IPS-18a (cell line): ENCODE data around the gene ARHGAP26.

Source experiments
- H3K27ac ChIP-seq: one replicate; pipeline ENCODE4 v1.5.1; 2013; ENCODE audit warnings: low read length
- H3K27me3 ChIP-seq: one replicate; pipeline ENCODE4 v1.6.1; 2013; ENCODE audit warnings: mild to moderate bottlenecking, low read length; ENCODE audit not compliant: control insufficient read depth, insufficient read depth
- H3K36me3 ChIP-seq: one replicate; pipeline ENCODE4 v1.6.1; 2013; ENCODE audit warnings: low read depth, low read length; ENCODE audit not compliant: control insufficient read depth
- H3K4me1 ChIP-seq: one replicate; pipeline ENCODE4 v1.6.1; 2013; ENCODE audit warnings: low read depth, low read length; ENCODE audit not compliant: control insufficient read depth
- H3K4me3 ChIP-seq: one replicate; pipeline ENCODE4 v1.5.1; 2013; ENCODE audit warnings: low read length
- H3K9ac ChIP-seq: one replicate; pipeline ENCODE4 v1.6.1; 2013; ENCODE audit warnings: mild to moderate bottlenecking, low read length, moderate library complexity
- H3K9me3 ChIP-seq: one replicate; pipeline ENCODE4 v1.6.1; 2013; ENCODE audit warnings: low read depth, low read length; ENCODE audit not compliant: control insufficient read depth

Gene ARHGAP26

DNA sequence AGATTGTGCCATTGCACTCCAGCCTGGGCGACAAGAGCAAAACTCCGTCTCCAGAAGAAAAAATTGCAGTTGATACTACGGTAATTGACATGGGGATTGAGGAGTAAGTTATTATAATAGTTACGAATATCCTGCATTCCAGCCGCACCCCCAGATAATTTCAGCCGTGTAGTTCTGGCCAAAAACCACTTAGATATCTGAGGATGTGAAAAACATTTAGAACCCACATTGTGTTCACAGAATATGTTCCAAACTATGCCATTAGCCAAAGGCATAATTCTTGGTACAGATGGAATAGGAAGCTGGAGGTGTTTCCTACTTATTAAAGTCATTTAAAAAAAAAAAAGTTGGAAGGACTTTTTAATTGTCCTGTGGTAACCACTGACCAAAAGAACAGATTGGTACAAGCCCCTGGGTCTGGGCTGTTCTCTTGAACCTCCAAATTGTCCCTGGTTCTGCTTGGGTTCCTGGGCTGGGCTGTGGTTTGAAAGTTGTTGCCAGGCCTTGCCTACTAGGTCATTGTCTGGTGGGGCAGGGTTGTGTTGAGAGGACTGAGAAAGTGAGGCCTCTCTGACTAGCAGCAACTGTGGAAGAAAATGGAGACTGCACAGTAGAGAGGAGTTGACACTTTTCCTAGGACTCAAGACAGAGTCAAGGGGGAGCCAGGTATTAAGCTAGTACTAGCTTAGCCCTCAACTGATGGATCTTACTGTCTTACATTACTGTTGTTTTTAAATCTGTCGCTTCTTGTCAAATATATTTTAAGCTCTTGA lies 434.5 kb downstream of the ARHGAP26 start:
- no peaks in the 10 kb centered on the region for H3K27me3 ChIP-seq
- no peak overlapping the region for H3K4me3 ChIP-seq
- no peak overlapping the region for H3K27ac ChIP-seq
- no peaks in the 10 kb centered on the region for H3K9me3 ChIP-seq
- H3K36me3 ChIP-seq = no peaks in the 10 kb centered on the region
- H3K9ac ChIP-seq = no peak overlapping the region
- H3K4me1 ChIP-seq = no peaks in the 10 kb centered on the region

DNA sequence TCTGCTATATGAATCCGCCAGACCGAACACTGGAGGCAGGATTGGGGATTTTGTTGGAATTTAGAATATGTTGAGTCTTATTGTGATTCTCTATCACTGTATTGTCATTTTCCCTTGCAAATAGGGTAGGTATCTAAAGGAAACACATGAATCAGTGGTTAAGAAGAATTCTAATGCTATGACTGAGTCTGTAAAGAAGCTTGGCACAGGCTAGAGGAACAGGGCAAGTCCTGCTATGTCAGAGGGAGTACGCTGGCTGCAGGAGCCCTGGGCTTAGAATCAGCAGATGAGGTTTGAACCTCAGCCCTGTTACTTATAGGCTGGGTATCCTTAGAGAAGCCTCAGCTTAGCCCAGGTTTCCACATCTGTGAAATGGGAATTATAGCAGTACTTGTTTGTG lies 435.2 kb downstream of the ARHGAP26 start:
- Histone ChIP-seq H3K27ac (no peak overlapping the region), H3K4me3 (no peak overlapping the region), H3K9ac (no peak overlapping the region), H3K4me1 (no peaks in the 10 kb centered on the region), H3K27me3 (no peaks in the 10 kb centered on the region), H3K9me3 (no peaks in the 10 kb centered on the region), H3K36me3 (no peaks in the 10 kb centered on the region)

DNA sequence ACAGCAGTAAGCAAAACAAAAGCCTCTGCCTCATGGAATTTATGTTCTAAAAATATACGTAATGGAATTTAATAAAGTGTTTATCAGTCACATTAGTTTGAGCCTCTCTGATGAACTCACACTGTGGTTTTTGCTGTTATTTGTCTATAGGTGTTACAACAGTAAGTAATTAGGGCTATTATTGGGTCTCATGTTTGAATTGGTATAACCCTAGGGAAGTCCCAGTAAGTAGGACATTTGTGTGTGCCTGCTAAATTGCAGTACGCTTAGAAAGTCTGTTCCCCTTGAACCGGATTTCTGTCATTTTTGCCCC lies 435.7 kb downstream of the ARHGAP26 start:
- Histone ChIP-seq H3K4me1 (no peaks in the 10 kb centered on the region), H3K27ac (no peak overlapping the region), H3K9ac (no peak overlapping the region), H3K4me3 (no peak overlapping the region), H3K9me3 (no peaks in the 10 kb centered on the region), H3K27me3 (no peaks in the 10 kb centered on the region), H3K36me3 (no peaks in the 10 kb centered on the region)

DNA sequence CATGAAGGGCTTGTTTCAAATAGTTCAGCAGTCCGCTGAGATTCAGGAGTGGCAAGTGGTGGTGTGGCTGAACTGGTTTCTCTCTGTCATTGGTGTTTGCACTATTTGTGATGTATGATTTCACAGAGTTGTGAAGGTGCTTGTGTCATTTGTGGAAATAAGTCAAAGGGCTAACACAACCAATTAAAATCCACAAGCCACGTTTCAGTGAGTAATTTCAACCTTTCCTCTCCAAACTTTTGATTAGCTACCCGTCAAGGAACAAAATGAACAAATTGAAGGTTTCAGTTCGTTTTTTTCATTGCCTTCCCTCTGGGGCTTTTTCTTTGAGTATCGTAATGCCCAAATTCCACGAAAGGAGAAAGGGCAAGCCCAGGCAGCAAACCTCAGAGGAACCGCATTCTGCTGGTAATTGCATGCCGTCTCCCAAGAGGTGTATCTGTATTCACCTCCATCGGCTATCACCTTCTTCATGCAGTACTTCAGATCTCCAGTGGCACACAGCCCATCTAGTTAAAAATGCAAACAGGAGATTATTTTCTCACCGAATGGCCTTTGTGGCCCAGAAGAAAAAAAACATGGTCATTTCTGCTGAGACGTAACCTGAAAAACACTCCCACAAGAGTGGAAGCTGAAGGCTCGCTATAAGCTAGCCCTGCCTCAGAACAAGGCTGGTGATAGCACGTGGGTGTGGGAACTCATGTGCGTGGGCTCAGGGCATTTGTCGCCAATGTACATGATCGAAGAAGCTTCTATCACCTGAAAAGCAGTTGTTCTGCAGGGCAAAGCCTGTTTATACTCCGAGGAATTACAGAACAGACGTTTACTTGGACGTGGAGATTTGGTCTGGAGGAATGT lies 436.2 kb downstream of the ARHGAP26 start:
- H3K4me1 ChIP-seq = no peaks in the 10 kb centered on the region
- H3K9ac ChIP-seq = no peak overlapping the region
- H3K27ac ChIP-seq = no peak overlapping the region

DNA sequence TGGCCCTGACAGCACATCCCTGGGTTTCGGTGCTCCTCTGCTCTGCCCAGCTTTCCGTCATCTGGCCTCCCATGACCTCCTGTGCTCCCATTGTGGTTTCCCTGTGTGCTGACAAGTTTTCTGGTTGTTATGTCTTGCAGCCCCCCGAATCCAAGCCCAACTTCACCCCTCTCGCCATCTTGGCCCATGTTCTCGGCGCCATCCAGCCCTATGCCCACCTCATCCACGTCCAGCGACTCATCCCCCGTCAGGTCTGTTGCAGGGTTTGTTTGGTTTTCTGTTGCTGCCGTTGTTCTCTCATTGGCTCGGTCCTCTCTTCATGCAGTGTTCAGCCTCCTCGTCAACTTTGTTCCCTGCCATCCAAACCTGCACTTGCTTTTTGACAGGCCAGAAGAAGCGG lies 436.9 kb downstream of the ARHGAP26 start:
- Histone ChIP-seq H3K4me1 (no peaks in the 10 kb centered on the region), H3K9ac (no peak overlapping the region), H3K27me3 (no peaks in the 10 kb centered on the region), H3K9me3 (no peaks in the 10 kb centered on the region), H3K27ac (no peak overlapping the region), H3K4me3 (no peak overlapping the region), H3K36me3 (no peaks in the 10 kb centered on the region)

More for the DNA sequence above, 436.2 kb downstream of the ARHGAP26 start:
- Histone ChIP-seq H3K36me3 (no peaks in the 10 kb centered on the region), H3K27me3 (no peaks in the 10 kb centered on the region), H3K9me3 (no peaks in the 10 kb centered on the region), H3K4me3 (no peak overlapping the region)

DNA sequence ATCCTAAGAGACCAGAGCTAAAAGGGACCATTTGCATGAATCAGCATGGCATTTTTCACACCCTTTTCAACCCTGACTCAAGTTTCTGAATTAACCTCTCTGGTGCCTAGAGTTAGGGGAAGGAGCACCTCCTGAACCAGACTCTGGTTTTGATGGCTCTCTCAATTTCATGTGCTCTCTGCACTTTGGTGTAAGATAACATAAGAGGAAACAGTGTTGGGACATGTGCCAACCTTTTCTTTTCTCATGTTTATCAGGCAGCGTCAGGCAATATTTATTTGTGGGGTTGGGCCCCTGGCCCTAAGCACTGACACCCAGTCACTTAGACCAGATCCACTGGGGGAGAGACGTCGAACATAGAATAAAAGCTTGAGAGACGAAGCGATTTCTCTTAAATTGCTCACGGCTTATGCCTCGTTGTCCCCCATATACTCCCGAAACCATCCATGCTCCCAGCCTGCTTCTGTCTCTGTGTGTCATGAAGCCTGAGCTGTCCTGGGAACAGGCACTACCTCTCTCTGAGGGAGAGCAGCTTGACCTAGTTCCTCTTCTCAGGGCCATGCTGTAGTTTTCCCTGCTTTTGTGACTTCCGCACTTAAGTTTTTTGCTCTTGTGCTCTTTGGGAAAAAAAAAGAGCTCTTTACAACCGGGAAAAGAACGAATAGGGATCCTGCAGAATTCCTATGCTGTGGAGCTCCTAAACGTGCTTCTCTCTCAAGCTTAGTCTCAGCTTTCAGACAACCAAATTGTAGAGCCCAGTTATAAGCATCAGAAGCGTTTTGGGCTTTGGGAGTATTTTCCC lies 437.6 kb downstream of the ARHGAP26 start:
- Histone ChIP-seq H3K9me3 (no peaks in the 10 kb centered on the region), H3K27me3 (no peaks in the 10 kb centered on the region), H3K9ac (no peak overlapping the region), H3K4me1 (no peaks in the 10 kb centered on the region), H3K27ac (no peak overlapping the region), H3K4me3 (no peak overlapping the region), H3K36me3 (no peaks in the 10 kb centered on the region)

DNA sequence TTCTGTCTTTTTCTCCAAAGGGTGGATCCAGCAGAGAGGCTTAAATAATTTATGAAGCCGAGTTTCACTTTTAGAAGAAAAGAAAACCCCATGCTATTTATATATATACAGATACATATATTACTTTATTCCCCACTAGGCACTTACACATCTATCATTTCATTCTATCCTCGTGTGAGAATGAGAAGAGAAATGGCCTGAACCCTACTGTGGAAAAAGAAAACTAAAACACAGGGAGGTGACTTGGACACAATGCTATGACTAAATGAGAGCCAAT lies 438.1 kb downstream of the ARHGAP26 start:
- H3K27me3 ChIP-seq = no peaks in the 10 kb centered on the region
- no peak overlapping the region for H3K4me3 ChIP-seq
- peaks cover 2% of the 10 kb centered on the region for H3K4me1 ChIP-seq
- H3K9ac ChIP-seq = no peak overlapping the region
- no peaks in the 10 kb centered on the region for H3K9me3 ChIP-seq
- no peak overlapping the region for H3K27ac ChIP-seq
- H3K36me3 ChIP-seq = no peaks in the 10 kb centered on the region

DNA sequence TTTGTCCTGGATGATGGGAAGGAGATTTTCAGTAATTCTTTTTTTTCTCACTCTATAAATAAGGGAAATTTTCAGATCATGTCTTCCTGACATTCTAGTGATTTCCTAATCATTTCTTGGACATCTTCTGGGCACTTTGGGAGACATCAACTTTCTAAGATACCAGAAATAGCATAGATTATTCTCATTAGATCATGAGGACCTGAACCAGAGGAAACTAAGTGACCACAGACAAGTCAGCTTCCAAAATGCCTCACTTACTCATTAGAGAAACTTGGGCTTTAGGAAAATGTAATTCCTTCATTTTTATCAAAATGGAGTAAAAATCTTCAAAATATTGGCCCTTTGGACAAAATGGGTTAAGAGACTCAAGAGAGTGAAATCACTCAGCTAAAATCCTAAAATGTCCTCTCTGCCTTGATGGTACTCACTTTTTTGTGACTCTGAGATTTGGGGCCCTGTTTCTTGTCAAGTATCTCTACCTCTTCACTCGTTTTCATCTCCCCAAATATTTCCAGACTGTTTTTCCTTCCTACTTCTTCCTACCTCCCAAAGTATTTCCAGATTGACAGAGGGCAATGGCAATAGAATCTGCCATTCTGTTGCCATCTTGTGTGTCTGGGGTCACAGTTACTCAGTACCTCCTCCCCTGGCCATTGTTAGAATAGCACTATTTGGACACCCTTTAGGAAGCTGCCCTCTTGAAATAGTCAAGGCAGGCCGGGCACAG lies 438.8 kb downstream of the ARHGAP26 start:
- H3K4me1 ChIP-seq = peaks cover 9% of the 10 kb centered on the region
- H3K27me3 ChIP-seq = no peaks in the 10 kb centered on the region
- H3K4me3 ChIP-seq = no peak overlapping the region
- no peak overlapping the region for H3K27ac ChIP-seq
- H3K36me3 ChIP-seq = no peaks in the 10 kb centered on the region
- H3K9me3 ChIP-seq = no peaks in the 10 kb centered on the region
- H3K9ac ChIP-seq = no peak overlapping the region

DNA sequence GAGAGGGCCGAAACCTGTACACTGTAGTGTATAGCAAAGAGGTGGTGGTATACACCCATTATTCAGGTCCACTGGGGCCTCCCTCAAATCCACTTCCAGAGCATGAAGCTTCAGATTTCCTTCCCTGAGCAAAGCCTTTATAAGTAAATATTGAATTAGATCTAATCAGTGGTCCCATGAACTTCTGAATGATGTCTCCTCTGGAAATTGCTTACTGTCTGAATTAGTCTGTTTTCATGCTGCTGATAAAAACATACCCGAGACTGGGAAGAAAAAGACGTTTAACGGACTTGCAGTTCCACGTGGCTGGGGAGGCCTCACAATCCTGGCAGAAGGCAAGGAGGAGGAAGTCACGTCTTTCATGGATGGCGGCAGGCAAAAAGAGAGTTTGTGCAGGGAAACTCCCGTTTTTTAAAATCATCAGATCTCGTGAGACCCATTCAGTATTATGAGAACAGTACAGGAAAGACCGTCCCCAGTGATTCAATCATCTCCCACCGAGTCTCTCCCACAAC lies 439.8 kb downstream of the ARHGAP26 start:
- Histone ChIP-seq H3K9ac (no peak overlapping the region), H3K27me3 (no peaks in the 10 kb centered on the region), H3K36me3 (no peaks in the 10 kb centered on the region), H3K4me1 (peaks cover 11% of the 10 kb centered on the region), H3K9me3 (no peaks in the 10 kb centered on the region), H3K27ac (no peak overlapping the region), H3K4me3 (no peak overlapping the region)

DNA sequence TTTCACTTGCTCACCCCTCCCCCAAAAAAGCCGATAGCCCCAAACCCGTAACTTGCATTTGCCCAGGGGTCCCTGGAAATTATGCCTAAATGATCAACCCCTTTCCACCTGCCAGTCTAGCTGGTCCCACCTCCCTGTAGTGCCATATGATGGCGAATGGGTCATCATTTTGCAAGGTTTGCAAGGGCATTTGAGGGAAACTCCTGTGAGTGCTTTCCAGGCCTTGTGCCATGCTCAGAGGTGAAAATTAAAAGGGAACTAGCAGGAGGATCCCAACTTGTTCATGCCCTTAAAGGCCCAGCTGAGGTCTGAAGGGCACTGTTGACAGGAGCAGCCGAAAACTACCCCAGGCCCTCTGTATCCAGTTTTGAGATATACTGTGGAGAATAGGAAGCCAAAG lies 440.4 kb downstream of the ARHGAP26 start:
- no peak overlapping the region for H3K27ac ChIP-seq
- no peak overlapping the region for H3K9ac ChIP-seq
- no peaks in the 10 kb centered on the region for H3K27me3 ChIP-seq
- H3K4me1 ChIP-seq = peaks cover 11% of the 10 kb centered on the region
- H3K36me3 ChIP-seq = no peaks in the 10 kb centered on the region
- H3K4me3 ChIP-seq = no peak overlapping the region
- H3K9me3 ChIP-seq = no peaks in the 10 kb centered on the region

DNA sequence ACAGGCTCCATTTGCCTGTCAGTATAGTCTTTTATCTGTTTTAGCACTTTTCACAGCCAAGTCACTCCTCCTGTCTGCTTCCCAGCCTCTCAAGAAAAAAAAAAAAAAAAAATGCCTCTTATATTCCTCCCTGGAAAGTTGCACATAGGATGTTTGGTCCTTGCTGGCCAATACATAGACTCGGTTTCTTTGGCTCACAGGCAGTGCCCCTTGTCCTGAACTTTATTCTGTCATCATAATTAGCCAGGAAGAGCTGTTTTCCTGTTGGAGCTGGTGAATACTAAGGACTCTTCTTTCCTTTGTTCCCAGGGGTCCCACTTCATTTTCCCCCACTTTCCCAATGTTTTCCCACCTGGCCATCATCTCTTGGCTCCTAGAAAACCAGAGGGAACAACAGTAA lies 442.1 kb downstream of the ARHGAP26 start:
- Histone ChIP-seq H3K4me1 (peaks cover 11% of the 10 kb centered on the region), H3K4me3 (no peak overlapping the region), H3K9ac (no peak overlapping the region), H3K27me3 (no peaks in the 10 kb centered on the region), H3K9me3 (no peaks in the 10 kb centered on the region), H3K27ac (no peak overlapping the region), H3K36me3 (no peaks in the 10 kb centered on the region)
